GM10266 (cell line): ENCODE data around the gene EHD2.

Experiments used
- DNase-seq: peaks from one replicate; pipeline ENCODE4 v3.0.0; 2012; ENCODE audit errors: extremely low spot score
- CTCF ChIP-seq: IDR thresholded peaks from 2 replicates; pipeline ENCODE4 v1.5.1; 2012; ENCODE audit warnings: mild to moderate bottlenecking, low read depth; ENCODE audit not compliant: control insufficient read depth, insufficient read depth; ENCODE audit errors: missing control alignments

The EHD2 gene

GRCh38 chr19:47681388-47681787 is 31.8 kb upstream of the EHD2 start:
- DNase-seq, result no peak
- TF ChIP-seq CTCF, result no peak

GRCh38 chr19:47681936-47682335 is 31.3 kb upstream of the EHD2 start:
- TF ChIP-seq CTCF, result no peak
- DNase-seq, result no peak

- TF ChIP-seq CTCF, result no peak
- no peak for DNase-seq
Observed at GRCh38 chr19:47682939-47683338, 30.3 kb upstream of the EHD2 start.

- TF ChIP-seq CTCF, result no peak
- DNase-seq, result no peak
Observed at GRCh38 chr19:47686679-47687450, 26.4 kb upstream of the EHD2 start.

- no peak for TF ChIP-seq CTCF
- DNase-seq, result no peak
Observed at GRCh38 chr19:47687906-47688305, 25.3 kb upstream of the EHD2 start.

- TF ChIP-seq CTCF, result no peak
- DNase-seq, result no peak
Observed at GRCh38 chr19:47691090-47691489, 22.1 kb upstream of the EHD2 start.

GRCh38 chr19:47691782-47692181 is 21.4 kb upstream of the EHD2 start:
- TF ChIP-seq CTCF, result no peak

More at GRCh38 chr19:47691782-47692181, 21.4 kb upstream of the EHD2 start:
- DNase-seq, result no peak
